HG03139 (cell line): ENCODE results near the gene WDR33.
A peak's percentile ranks its signal among the peaks of the same experiment; 100 is the strongest.
"Not testable (repeated sequence)": the region's sequence is repeated elsewhere in the genome, so short reads cannot be mapped to it uniquely, and the experiment has no call there.

ENCODE experiments used
- ATAC-seq: cut with Tn5 transposase; IDR thresholded peaks from one replicate; pipeline ENCODE4 v1.9.1; 2021; ENCODE audit not compliant: unreplicated experiment

The WDR33 gene

GRCh38 chr2:127811397-127812321 lies 688 bp upstream of the WDR33 start:
- peak; percentile 26 for ATAC-seq

- no peak for ATAC-seq
These were observed 784 bp downstream of the WDR33 start for GRCh38 chr2:127810156-127810618.

- ATAC-seq, result no peak
These were observed 3.2 kb downstream of the WDR33 start for GRCh38 chr2:127807678-127808353.

- not testable (repeated sequence) for ATAC-seq
These were observed 4.1 kb downstream of the WDR33 start for GRCh38 chr2:127806860-127807259.

GRCh38 chr2:127805491-127805890 lies 5.5 kb downstream of the WDR33 start:
- no peak for ATAC-seq

- no peak for ATAC-seq
These were observed 11.0 kb downstream of the WDR33 start for GRCh38 chr2:127799926-127800325.

GRCh38 chr2:127796389-127796788 lies 14.6 kb downstream of the WDR33 start:
- ATAC-seq, result no peak

GRCh38 chr2:127794901-127795300 lies 16.1 kb downstream of the WDR33 start:
- not testable (repeated sequence) for ATAC-seq

- no peak for ATAC-seq
These were observed 18.2 kb downstream of the WDR33 start for GRCh38 chr2:127792805-127793204.

- no peak for ATAC-seq
These were observed 20.1 kb downstream of the WDR33 start for GRCh38 chr2:127790694-127791529.

GRCh38 chr2:127786048-127786809 lies 24.7 kb downstream of the WDR33 start:
- no peak for ATAC-seq

GRCh38 chr2:127784965-127785518 lies 25.9 kb downstream of the WDR33 start:
- ATAC-seq, result no peak

- ATAC-seq, result no peak
These were observed 27.9 kb downstream of the WDR33 start for GRCh38 chr2:127783101-127783500.

GRCh38 chr2:127778850-127779249 lies 32.1 kb downstream of the WDR33 start:
- no peak for ATAC-seq

GRCh38 chr2:127778447-127778846 lies 32.5 kb downstream of the WDR33 start:
- ATAC-seq, result no peak

- ATAC-seq, result no peak
These were observed 34.7 kb downstream of the WDR33 start for GRCh38 chr2:127776122-127776780.

- no peak for ATAC-seq
These were observed 39.2 kb downstream of the WDR33 start for GRCh38 chr2:127771756-127772155.

GRCh38 chr2:127770973-127771735 lies 39.8 kb downstream of the WDR33 start:
- no peak for ATAC-seq

- not testable (repeated sequence) for ATAC-seq
These were observed 40.4 kb downstream of the WDR33 start for GRCh38 chr2:127770534-127770933.
